PC-9 (cell line): ENCODE results near the gene FAHD1.

Experiments
- EZH2 ChIP-seq: fragments of 200-600 bp; sonication (generic); IDR thresholded peaks from 2 replicates; pipeline ENCODE4 v1.8.0; 2017; ENCODE audit warnings: antibody characterized with exemption, low read depth
- TF ChIP-seq, protein P1 (sequence below): fragments of 200-600 bp; sonication (generic); conservative IDR thresholded peaks from 2 replicates; pipeline ENCODE4 v1.6.1; 2017; ENCODE audit warnings: mixed run types, antibody characterized with exemption, mild to moderate bottlenecking, moderate library complexity

DNA sequence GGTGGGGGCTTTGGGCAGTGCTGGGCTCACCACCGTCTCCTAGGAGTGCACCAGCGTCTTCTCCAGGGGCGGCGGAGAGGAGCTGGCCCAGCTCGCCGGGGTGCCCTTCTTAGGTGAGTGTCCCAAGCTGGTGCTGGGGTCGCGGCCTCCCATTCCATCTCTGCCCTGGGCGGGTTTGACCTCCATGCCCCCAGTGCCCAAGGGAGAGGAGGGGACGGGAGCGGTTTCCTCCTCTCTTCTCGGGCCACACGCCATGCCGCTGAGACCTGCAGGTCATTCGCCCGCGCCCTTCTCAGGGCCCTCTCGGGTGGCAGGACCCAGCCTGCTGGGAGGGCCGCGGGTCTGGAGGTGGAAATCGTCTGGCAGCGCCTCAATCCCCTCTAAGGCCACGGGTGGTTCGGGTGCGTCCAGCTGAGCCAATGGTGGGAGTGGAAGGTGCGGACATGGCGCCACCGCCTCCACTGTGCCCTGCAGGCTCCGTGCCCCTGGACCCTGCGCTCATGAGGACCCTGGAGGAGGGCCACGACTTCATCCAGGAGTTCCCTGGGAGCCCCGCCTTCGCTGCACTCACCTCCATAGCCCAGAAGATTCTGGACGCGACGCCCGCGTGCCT is 38.8 kb upstream of the FAHD1 start:
- TF ChIP-seq, protein P1, sequence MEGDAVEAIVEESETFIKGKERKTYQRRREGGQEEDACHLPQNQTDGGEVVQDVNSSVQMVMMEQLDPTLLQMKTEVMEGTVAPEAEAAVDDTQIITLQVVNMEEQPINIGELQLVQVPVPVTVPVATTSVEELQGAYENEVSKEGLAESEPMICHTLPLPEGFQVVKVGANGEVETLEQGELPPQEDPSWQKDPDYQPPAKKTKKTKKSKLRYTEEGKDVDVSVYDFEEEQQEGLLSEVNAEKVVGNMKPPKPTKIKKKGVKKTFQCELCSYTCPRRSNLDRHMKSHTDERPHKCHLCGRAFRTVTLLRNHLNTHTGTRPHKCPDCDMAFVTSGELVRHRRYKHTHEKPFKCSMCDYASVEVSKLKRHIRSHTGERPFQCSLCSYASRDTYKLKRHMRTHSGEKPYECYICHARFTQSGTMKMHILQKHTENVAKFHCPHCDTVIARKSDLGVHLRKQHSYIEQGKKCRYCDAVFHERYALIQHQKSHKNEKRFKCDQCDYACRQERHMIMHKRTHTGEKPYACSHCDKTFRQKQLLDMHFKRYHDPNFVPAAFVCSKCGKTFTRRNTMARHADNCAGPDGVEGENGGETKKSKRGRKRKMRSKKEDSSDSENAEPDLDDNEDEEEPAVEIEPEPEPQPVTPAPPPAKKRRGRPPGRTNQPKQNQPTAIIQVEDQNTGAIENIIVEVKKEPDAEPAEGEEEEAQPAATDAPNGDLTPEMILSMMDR: no peak
- no peak for TF ChIP-seq EZH2
